Central memory CD8-positive, alpha-beta T cell (primary cell): Measurements from ENCODE around the gene GPR37L1.

Experiments used
- ATAC-seq: fragments of 150-1000 bp; cut with Tn5 transposase; replicated peaks from 2 replicates; pipeline ENCODE4 v1.10.0; 2022; ENCODE audit warnings: mild to moderate bottlenecking, moderate FRiP score, moderate number of reproducible peaks; ENCODE audit not compliant: poor library complexity, severe bottlenecking; ENCODE audit errors: extremely low read depth
- DNase-seq, 2 donors: peaks; one replicate each; pipeline ENCODE4 v3.0.0; 2021; ENCODE audit warnings: low spot score in 2 of 2
- H3K27ac Mint-ChIP-seq: one replicate; pipeline ENCODE4 v1.8.0; 2022; ENCODE audit warnings: low read depth, mild to moderate bottlenecking, moderate library complexity, mixed read lengths
- H3K27me3 Mint-ChIP-seq: one replicate; pipeline ENCODE4 v1.8.0; 2022; ENCODE audit warnings: mixed read lengths
- H3K36me3 Mint-ChIP-seq: one replicate; pipeline ENCODE4 v1.8.0; 2022; ENCODE audit warnings: mild to moderate bottlenecking, moderate library complexity, mixed read lengths; ENCODE audit not compliant: insufficient read depth
- H3K4me1 Mint-ChIP-seq: one replicate; pipeline ENCODE4 v1.8.0; 2022; ENCODE audit warnings: mixed read lengths
- H3K4me3 Mint-ChIP-seq: one replicate; pipeline ENCODE4 v1.8.0; 2022; ENCODE audit warnings: mild to moderate bottlenecking, moderate library complexity, mixed read lengths
- H3K9me3 Mint-ChIP-seq: one replicate; pipeline ENCODE4 v1.8.0; 2022; ENCODE audit warnings: mixed read lengths

GPR37L1 gene

GRCh38 chr1:202122639-202123335, at the start of gene GPR37L1:
Gene GPR37L1, plus strand, starts transcription at chr1:202122917. Its CDS starts 47 bp downstream, at chr1:202122964.
- H3K27me3 Mint-ChIP-seq = peaks cover 44% of the 10 kb centered on the region
- H3K36me3 Mint-ChIP-seq = peaks cover 1% of the 10 kb centered on the region
- no peak for ATAC-seq

DNA sequence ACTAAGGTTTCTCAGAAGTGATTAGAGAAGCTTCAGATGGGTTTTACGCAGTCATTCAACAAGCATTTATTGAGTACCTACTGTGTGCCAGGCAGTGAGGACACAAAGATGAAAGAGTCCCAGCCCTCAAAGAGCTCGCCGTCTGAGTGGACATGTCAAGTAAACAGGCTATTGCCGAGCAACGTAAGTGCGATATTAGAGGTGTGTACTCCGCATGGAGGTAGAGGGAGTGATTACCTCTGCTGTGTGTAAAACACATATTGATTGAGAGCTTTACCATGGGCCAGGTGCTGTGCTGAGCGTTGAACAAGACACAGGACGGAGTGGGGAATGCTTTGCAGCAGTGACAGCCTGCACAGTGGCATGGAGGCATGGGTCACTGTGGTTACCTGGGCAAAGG, 49.5 kb upstream of the GPR37L1 start:
- peaks cover 2% of the 10 kb centered on the region for H3K36me3 Mint-ChIP-seq
- no peaks in the 10 kb centered on the region for H3K27me3 Mint-ChIP-seq
- no peak overlapping the region for H3K27ac Mint-ChIP-seq
- DNase-seq (no peak), ATAC-seq (no peak)
- no peaks in the 10 kb centered on the region for H3K9me3 Mint-ChIP-seq
- no peaks in the 10 kb centered on the region for H3K4me1 Mint-ChIP-seq
- H3K4me3 Mint-ChIP-seq = no peak overlapping the region

More at GRCh38 chr1:202122639-202123335, at the start of gene GPR37L1:
- Mint-ChIP-seq H3K4me3 (no peak within 1 kb of the TSS), H3K27ac (no peak within 1 kb of the TSS), H3K9me3 (no peaks in the 10 kb centered on the region), H3K4me1 (no peaks in the 10 kb centered on the region)
- no peak for DNase-seq

DNA sequence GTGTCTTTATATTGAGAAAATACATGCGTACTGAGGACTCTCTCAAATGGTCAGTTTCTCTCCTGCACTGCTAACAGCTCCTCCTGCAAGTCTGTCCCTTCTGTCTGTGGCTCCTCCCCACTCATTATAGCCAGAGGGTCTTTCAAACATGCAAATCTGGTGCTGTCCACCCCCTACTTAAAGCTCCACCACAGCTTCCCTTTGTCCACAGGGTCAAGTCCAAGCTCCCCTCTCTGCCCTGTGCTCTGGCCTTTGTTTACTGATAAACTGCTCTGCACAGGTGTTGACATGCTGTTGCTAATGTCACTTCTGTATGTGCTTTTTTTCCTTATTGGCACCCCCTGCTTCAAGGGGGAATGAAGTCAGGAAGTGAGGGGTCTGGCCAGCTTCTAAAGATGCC, 47.7 kb upstream of the GPR37L1 start:
- Mint-ChIP-seq H3K4me1 (no peaks in the 10 kb centered on the region), H3K27ac (no peak overlapping the region), H3K27me3 (no peaks in the 10 kb centered on the region), H3K9me3 (no peaks in the 10 kb centered on the region), H3K36me3 (no peaks in the 10 kb centered on the region), H3K4me3 (no peak overlapping the region)
- DNase-seq (no peak), ATAC-seq (no peak)

DNA sequence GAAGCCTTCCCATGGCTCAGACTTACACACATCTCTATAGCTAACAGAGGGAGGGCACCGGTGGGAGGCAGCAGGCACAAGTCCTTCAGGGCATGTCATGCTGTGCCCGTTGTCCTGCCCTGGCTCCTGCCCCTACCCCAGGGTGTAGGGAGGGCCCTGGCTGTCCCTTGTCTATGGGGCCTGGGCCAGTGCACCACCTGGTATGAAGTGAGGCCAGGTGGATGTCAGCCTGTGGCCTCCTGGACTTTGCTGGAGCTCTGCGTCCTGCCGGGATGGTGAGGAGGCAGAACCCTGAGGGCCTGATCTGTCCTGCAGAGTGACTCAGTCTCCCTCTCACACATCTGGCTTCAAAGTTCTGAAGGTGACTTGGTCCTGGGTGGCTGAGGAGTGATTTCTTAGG, 47.3 kb upstream of the GPR37L1 start:
- Mint-ChIP-seq H3K4me1 (no peaks in the 10 kb centered on the region), H3K27ac (no peak overlapping the region), H3K27me3 (no peaks in the 10 kb centered on the region), H3K36me3 (no peaks in the 10 kb centered on the region), H3K9me3 (no peaks in the 10 kb centered on the region), H3K4me3 (no peak overlapping the region)
- DNase-seq = no peak
- no peak for ATAC-seq

DNA sequence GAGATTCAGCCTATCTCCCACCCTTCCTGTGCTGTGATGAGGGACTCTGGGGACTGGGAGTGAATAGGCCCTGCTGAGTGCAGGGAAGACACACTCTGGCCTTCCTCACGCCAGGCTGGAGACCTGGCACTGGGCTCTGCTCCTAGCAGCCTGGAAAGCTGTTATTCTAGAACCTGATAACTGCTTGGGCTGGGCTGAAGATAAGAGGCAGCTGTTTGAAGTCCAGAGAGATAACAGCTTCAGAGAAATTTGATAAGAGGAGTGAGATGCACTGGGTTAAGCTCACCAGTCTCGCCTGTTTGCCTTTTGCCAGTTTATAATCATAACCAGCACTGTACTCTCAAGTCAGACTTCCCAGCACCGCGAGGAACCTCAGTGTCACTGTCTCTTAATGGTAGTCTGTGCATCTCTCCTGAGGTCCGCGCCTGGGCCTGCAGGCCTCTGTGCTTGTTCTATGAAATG, 46.6 kb upstream of the GPR37L1 start:
- no peak overlapping the region for H3K27ac Mint-ChIP-seq
- ATAC-seq (no peak), DNase-seq (no peak)
- H3K27me3 Mint-ChIP-seq = no peaks in the 10 kb centered on the region
- H3K9me3 Mint-ChIP-seq = no peaks in the 10 kb centered on the region
- no peaks in the 10 kb centered on the region for H3K36me3 Mint-ChIP-seq
- H3K4me3 Mint-ChIP-seq = no peak overlapping the region
- H3K4me1 Mint-ChIP-seq = no peaks in the 10 kb centered on the region

DNA sequence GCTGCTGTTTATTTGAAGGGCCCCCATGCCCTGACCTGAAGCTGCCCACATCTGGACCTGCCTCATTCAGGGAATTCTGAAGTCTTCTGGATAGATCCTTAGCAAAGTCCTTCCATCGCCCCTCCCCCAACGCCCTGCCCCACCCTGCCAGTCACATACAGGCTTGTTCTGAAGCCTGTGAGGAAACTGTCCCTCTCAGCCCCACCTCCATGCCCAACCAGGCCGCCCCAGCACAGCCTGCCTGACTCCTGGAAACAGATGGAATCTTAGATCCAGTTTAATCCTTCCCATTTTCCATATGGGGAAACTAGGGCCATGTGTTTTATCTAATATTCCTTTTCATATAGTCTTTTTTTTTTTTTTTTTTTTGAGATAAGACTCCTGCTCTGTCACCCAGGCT, 44.5 kb upstream of the GPR37L1 start:
- Mint-ChIP-seq H3K27ac (no peak overlapping the region), H3K27me3 (no peaks in the 10 kb centered on the region), H3K9me3 (no peaks in the 10 kb centered on the region), H3K36me3 (peaks cover 2% of the 10 kb centered on the region), H3K4me1 (no peaks in the 10 kb centered on the region), H3K4me3 (no peak overlapping the region)
- no peak for ATAC-seq
- no peak for DNase-seq

DNA sequence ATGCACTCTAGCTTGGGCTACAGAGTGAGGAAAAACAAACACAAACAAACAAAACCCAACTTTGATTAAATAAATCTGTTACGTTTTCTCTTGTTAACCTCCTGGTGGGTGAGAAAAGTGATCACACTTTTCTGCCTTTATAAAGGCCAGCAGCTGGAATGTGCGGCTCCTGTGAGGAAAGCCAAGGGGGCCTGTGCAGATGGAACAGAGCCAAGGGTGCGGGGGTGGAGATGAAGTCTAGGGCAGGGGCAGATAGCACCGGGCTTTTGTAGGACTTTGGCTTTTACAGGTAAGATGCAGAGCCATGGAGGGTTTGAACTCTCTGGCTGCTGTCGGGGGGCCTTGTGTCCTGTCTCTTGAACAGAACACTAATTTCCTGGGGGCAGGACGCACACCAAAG, 40.7 kb upstream of the GPR37L1 start:
- DNase-seq (no peak), ATAC-seq (no peak)
- H3K36me3 Mint-ChIP-seq = peaks cover 2% of the 10 kb centered on the region
- no peak overlapping the region for H3K4me3 Mint-ChIP-seq
- no peak overlapping the region for H3K27ac Mint-ChIP-seq
- H3K27me3 Mint-ChIP-seq = peaks cover 9% of the 10 kb centered on the region
- no peaks in the 10 kb centered on the region for H3K4me1 Mint-ChIP-seq
- H3K9me3 Mint-ChIP-seq = no peaks in the 10 kb centered on the region

DNA sequence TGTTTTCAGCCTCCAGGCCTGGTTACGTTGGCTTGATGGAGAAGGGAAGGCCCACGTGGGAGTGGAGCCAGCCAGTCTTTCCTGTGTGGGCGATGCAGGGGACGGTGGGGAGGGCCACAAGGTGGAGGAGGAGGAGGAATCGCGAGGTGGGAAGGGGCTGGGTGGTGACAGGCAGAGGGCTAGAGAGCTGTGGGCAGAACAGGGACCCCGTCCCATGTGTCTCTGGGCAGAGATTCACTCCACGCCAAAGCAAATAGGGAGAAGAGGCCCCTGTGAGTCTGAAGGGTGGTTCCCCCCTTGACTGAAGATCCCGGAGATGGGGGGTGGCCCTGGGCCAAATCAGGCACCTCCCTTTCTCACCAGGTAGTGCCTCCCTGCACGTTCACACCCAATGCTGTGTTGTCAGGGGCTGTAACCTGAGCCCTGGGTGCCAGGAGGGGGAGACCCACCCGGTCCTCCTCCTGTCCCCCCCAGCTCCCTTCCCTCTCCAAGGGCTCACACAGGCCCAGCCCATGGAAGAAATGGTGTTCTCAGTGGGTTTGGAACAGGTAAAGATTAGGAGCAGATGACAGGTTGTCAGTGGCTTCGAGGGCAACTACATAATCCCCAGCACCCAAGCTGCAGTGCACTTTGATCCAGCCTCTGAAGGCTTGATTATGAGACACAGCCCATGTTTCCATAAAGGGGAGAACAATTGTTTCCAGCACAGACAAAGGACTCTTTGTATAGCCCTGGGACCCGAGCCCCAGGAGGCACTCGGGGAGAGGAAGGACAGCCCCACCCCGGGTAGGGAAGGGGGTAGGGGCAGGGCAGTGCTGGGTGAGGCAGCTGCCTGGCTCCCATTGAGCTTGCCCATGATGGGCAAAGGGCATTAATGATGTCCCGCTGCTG, 37.7 kb upstream of the GPR37L1 start:
- no peak overlapping the region for H3K27ac Mint-ChIP-seq
- no peak overlapping the region for H3K4me3 Mint-ChIP-seq
- H3K9me3 Mint-ChIP-seq = no peaks in the 10 kb centered on the region
- H3K27me3 Mint-ChIP-seq = peaks cover 9% of the 10 kb centered on the region
- peaks cover 2% of the 10 kb centered on the region for H3K36me3 Mint-ChIP-seq
- no peak for DNase-seq
- H3K4me1 Mint-ChIP-seq = no peaks in the 10 kb centered on the region
- ATAC-seq = no peak

DNA sequence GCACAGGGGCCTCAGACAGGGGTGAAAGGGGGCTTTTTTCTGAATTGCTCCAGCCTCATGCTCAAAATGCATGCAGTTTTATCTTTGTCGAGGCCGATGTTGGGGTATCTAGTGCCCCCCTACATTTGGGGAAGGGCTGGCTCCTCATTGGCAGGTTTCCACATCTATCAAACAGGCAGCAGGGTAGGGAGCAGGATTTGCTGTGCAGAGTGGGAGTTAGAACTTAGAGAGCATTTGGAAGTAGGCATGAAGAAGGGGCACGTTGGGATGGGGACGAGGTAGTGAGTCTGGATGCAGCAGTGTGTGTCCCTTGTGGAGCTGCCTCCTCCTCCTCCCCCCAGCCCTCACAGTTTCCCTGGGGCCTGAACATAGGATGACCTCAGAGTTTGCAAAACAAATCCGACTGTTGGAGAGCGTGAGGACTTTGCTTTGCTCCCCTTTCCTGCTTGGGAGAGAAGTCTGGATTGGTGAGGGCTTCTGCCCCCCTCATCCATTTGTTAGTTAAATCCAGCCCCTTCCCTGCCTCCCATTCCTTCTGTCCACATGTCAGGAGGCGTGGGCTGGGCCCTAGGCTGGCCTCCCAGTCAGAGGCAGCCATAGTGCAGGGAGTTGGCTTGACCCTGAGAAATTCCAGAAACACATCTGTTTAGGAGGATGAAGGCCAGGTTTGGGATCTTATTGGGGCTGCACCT, 36.9 kb upstream of the GPR37L1 start:
- no peak overlapping the region for H3K4me3 Mint-ChIP-seq
- H3K27me3 Mint-ChIP-seq = peaks cover 9% of the 10 kb centered on the region
- no peaks in the 10 kb centered on the region for H3K4me1 Mint-ChIP-seq
- peaks cover 2% of the 10 kb centered on the region for H3K36me3 Mint-ChIP-seq
- DNase-seq (no peak), ATAC-seq (no peak)
- H3K9me3 Mint-ChIP-seq = no peaks in the 10 kb centered on the region
- no peak overlapping the region for H3K27ac Mint-ChIP-seq

DNA sequence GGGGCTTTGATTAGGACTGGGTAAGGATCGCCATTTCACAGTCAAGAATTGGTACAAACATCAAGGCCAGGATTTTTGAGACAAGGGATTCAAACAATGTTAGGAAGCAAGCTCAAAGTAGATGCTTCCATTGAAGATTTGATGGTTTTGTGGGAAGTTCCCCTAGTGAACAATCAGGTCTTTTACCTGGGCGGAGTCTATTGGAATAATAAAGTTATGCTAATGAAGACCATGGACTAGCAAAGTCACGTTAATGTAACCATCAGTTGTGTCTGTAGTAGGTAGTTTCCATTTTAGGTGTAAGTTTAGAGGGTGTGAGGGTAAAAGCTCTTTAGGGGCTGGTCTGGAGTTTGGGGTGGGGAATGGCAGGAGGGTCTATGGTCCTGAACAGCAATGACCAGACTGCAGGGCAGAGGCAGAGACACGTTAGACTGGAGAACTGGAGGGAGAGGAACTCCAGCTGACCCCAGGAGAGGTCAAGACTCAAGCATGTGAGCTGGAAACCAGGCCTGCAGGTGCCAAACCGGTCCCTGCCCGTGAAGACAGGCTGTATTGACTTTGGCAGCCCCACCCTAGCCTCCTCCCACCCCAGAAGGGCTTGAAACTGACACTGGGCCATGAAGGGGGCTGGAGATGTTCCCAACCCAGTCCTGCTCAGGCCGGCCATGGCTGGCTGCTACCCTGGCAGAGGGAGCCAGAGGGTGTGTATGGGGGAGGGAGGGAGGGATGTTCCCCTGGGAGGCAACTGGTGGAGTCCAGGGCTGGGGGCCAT, 36.0 kb upstream of the GPR37L1 start:
- DNase-seq = no peak
- Mint-ChIP-seq H3K27ac (no peak overlapping the region), H3K27me3 (peaks cover 9% of the 10 kb centered on the region), H3K4me1 (no peaks in the 10 kb centered on the region), H3K36me3 (peaks cover 2% of the 10 kb centered on the region), H3K4me3 (no peak overlapping the region), H3K9me3 (no peaks in the 10 kb centered on the region)
- no peak for ATAC-seq

DNA sequence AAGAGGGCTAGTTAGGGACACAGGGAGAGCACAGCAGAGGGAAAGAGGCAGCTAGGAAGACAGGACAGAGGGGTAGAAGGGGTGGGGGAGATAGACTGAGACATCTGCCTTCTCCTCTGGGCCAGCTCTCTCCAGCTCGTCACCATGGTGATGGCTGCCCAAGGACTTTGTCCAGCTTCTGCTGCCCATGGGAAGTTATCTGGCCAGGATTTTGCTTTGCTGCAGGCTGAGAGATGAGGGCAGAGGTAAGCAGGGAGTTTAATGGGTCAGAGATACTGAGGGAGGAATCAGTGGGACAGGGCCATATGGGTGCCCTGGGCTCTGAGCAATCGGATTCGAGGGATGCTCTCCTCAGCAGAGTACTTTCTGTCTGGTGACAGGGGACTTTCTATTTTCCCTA, 34.5 kb upstream of the GPR37L1 start:
- no peaks in the 10 kb centered on the region for H3K4me1 Mint-ChIP-seq
- no peaks in the 10 kb centered on the region for H3K36me3 Mint-ChIP-seq
- H3K27me3 Mint-ChIP-seq = peaks cover 19% of the 10 kb centered on the region
- no peak overlapping the region for H3K27ac Mint-ChIP-seq
- H3K4me3 Mint-ChIP-seq = no peak overlapping the region
- ATAC-seq (no peak), DNase-seq (no peak)
- no peaks in the 10 kb centered on the region for H3K9me3 Mint-ChIP-seq

- no peaks in the 10 kb centered on the region for H3K4me1 Mint-ChIP-seq
- H3K27me3 Mint-ChIP-seq = peaks cover 23% of the 10 kb centered on the region
- no peak overlapping the region for H3K27ac Mint-ChIP-seq
- H3K9me3 Mint-ChIP-seq = no peaks in the 10 kb centered on the region
- no peaks in the 10 kb centered on the region for H3K36me3 Mint-ChIP-seq
- no peak overlapping the region for H3K4me3 Mint-ChIP-seq
- DNase-seq (no peak), ATAC-seq (no peak)
These were observed 31.7 kb upstream of the GPR37L1 start for GRCh38 chr1:202090994-202091393.
